Measurements from ENCODE around the gene ST8SIA1. TPM values are rescaled to one million over a fixed set of nuclear protein-coding genes. Genes with fewer than 3 reads are reported as not detected.

Gene ST8SIA1
- total RNA-seq, 1 experiment from 2014 or later: not detected

DNA sequence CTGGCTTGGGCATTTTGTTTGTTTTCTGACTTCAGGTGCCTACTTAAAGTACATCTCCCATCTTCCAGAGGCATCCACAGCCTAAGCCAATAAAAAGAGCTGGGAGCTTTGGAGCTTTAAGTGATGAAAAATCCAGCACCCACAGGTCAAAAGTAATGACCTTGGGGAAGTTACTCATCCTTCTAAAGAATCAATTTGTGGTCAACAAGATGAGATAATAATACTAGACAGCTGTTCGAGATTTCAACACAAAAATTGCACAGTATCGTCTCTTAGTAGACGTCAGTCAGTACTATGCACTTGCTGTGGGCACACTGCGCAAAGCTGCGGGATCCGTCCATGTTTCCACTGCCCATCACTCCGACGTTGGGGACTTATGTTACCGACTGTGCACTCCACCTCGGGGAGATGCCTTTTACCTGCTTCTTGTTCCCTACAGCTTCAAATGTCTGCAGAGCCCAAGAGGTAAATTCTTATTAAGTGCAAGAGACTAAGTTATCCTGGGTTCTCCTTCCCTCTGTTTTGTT, 1.3 kb downstream of the ST8SIA1 start:
- Histone ChIP-seq H3K4me1 (ENCODE audit: control insufficient read depth in 1 of 2, insufficient read depth in 2 of 2, low read length in 2 of 2) (no peaks in the 10 kb centered on the region), H4K20me1 (ENCODE audit: insufficient read depth) (no peaks in the 10 kb centered on the region), H3K9me3 (ENCODE audit: control insufficient read depth in 1 of 2, insufficient read depth in 1 of 2, low read depth in 1 of 2, low read length in 2 of 2) (no peaks in the 10 kb centered on the region), H3K4me2 (ENCODE audit: low read length) (no peak overlapping the region), H3K79me2 (ENCODE audit: insufficient read depth, low read length) (no peaks in the 10 kb centered on the region), H3K36me3 (ENCODE audit: control insufficient read depth in 1 of 2, insufficient read depth in 2 of 2, low read length in 2 of 2) (no peaks in the 10 kb centered on the region), H2AFZ (ENCODE audit: low read depth, low read length, poor library complexity, severe bottlenecking) (no peak overlapping the region), H3K27me3 (ENCODE audit: insufficient read depth, low read length) (no peaks in the 10 kb centered on the region; the same call in 1 of the 2 replicates), H3K9ac (ENCODE audit: low read length) (no peak overlapping the region), H3K9me2 (ENCODE audit: insufficient read depth) (no peaks in the 10 kb centered on the region), H3K27ac (ENCODE audit: low read depth, low read length) (no peak overlapping the region), H3K4me3 (replicated peaks in 1 of 2; ENCODE audit: low read depth in 1 of 2, low read length in 2 of 2) (no peak overlapping the region)
- ChIA-PET CTCF (no interaction called here), POLR2A (no interaction called here), RAD21 (ENCODE audit: low non-redundant PET in 1 of 2, low total read pairs in 2 of 2, uncharacterized antibody in 2 of 2, unreplicated experiment in 2 of 2) (no interaction called here)
- no peak for DNase-seq (ENCODE audit: low read depth, low spot score)
- intact Hi-C loops (cut with micrococcal nuclease): no loop called here
- no TSS peak for BruUV-seq (replicated peaks)
- no peak for TF ChIP-seq EZH2phosphoT487 (IDR thresholded peaks at IDR 0.05; ENCODE audit: borderline replicate concordance)
- no peak for TF ChIP-seq ZFX (IDR thresholded peaks at IDR 0.05)
- TF ChIP-seq ELF1 (IDR thresholded peaks at IDR 0.05; ENCODE audit: borderline replicate concordance, low read depth): no peak
- TF ChIP-seq, protein P1, sequence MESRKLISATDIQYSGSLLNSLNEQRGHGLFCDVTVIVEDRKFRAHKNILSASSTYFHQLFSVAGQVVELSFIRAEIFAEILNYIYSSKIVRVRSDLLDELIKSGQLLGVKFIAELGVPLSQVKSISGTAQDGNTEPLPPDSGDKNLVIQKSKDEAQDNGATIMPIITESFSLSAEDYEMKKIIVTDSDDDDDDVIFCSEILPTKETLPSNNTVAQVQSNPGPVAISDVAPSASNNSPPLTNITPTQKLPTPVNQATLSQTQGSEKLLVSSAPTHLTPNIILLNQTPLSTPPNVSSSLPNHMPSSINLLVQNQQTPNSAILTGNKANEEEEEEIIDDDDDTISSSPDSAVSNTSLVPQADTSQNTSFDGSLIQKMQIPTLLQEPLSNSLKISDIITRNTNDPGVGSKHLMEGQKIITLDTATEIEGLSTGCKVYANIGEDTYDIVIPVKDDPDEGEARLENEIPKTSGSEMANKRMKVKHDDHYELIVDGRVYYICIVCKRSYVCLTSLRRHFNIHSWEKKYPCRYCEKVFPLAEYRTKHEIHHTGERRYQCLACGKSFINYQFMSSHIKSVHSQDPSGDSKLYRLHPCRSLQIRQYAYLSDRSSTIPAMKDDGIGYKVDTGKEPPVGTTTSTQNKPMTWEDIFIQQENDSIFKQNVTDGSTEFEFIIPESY (IDR thresholded peaks at IDR 0.05; ENCODE audit: extremely low read depth, insufficient replicate concordance, low read length): no peak
- TF ChIP-seq POLR2AphosphoS5 (IDR thresholded peaks at IDR 0.05; ENCODE audit: low read depth, low read length): no peak
- no peak for ATAC-seq

DNA sequence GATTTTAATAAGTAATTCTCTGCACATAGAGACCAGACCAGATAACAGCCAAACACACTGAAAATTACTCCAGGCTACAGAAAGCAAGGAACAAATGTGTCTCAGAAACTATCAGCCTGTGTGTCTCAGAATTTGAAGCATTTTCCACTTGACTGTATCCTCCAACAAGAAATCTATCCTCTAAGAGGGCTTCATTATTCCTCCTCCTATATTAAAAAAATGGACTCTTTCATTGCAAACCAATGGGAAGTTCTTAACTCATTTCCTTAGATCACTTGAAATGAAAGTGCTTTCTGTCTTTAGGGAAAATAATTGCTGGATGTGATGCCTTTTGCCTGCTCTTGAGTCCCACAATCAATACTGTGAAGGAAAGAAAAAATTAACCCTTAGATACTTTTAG, 2.3 kb downstream of the ST8SIA1 start:
- Histone ChIP-seq H3K9me2 (ENCODE audit: insufficient read depth) (no peaks in the 10 kb centered on the region), H3K4me2 (ENCODE audit: low read length) (no peak overlapping the region), H3K4me3 (replicated peaks in 1 of 2; ENCODE audit: low read depth in 1 of 2, low read length in 2 of 2) (no peak overlapping the region), H3K79me2 (ENCODE audit: insufficient read depth, low read length) (no peaks in the 10 kb centered on the region), H3K4me1 (ENCODE audit: control insufficient read depth in 1 of 2, insufficient read depth in 2 of 2, low read length in 2 of 2) (no peaks in the 10 kb centered on the region), H3K9me3 (ENCODE audit: control insufficient read depth in 1 of 2, insufficient read depth in 1 of 2, low read depth in 1 of 2, low read length in 2 of 2) (no peaks in the 10 kb centered on the region), H3K27me3 (ENCODE audit: insufficient read depth, low read length) (no peaks in the 10 kb centered on the region; the same call in 1 of the 2 replicates), H4K20me1 (ENCODE audit: insufficient read depth) (no peaks in the 10 kb centered on the region), H3K9ac (ENCODE audit: low read length) (no peak overlapping the region), H3K36me3 (ENCODE audit: control insufficient read depth in 1 of 2, insufficient read depth in 2 of 2, low read length in 2 of 2) (no peaks in the 10 kb centered on the region), H2AFZ (ENCODE audit: low read depth, low read length, poor library complexity, severe bottlenecking) (no peak overlapping the region), H3K27ac (ENCODE audit: low read depth, low read length) (no peak overlapping the region)
- intact Hi-C loops (cut with micrococcal nuclease): no loop called here
- POLR2A ChIA-PET: no interaction called here
- no peak for DNase-seq (ENCODE audit: low read depth, low spot score)
- CTCF ChIA-PET: no interaction called here
- TF ChIP-seq, protein P2, sequence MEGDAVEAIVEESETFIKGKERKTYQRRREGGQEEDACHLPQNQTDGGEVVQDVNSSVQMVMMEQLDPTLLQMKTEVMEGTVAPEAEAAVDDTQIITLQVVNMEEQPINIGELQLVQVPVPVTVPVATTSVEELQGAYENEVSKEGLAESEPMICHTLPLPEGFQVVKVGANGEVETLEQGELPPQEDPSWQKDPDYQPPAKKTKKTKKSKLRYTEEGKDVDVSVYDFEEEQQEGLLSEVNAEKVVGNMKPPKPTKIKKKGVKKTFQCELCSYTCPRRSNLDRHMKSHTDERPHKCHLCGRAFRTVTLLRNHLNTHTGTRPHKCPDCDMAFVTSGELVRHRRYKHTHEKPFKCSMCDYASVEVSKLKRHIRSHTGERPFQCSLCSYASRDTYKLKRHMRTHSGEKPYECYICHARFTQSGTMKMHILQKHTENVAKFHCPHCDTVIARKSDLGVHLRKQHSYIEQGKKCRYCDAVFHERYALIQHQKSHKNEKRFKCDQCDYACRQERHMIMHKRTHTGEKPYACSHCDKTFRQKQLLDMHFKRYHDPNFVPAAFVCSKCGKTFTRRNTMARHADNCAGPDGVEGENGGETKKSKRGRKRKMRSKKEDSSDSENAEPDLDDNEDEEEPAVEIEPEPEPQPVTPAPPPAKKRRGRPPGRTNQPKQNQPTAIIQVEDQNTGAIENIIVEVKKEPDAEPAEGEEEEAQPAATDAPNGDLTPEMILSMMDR (IDR thresholded peaks at IDR 0.05 in 2 of 3, conservative IDR thresholded peaks at IDR 0.05 in 1 of 3; ENCODE audit: borderline replicate concordance in 1 of 3, insufficient read depth in 1 of 3, low read depth in 2 of 3, low read length in 2 of 3): no peak
- no peak for TF ChIP-seq ZFX (IDR thresholded peaks at IDR 0.05)
- no peak for ATAC-seq
- RAD21 ChIA-PET (ENCODE audit: low non-redundant PET in 1 of 2, low total read pairs in 2 of 2, uncharacterized antibody in 2 of 2, unreplicated experiment in 2 of 2): no interaction called here
- no TSS peak for BruUV-seq (replicated peaks)
